Gastroesophageal sphincter (tissue), 4 donors: Measurements from ENCODE around the gene KNL1. TPM values are rescaled to one million over a fixed set of nuclear protein-coding genes. Genes with fewer than 3 reads are reported as not detected.

Experiments used
- ATAC-seq: fragments of 150-250 bp; one replicate; pipeline ENCODE4 v1.9.1; 2016; ENCODE audit warnings: mild to moderate bottlenecking, moderate library complexity
- H3K27ac ChIP-seq, 4 donors: fragments of 200-600 bp; sonication (generic) in 3 of 4; 1 replicate in 3 of 4; 2 replicates in 1 of 4; pipeline ENCODE4 v1.5.1; 2016 to 2019
- H3K27me3 ChIP-seq: fragments of 200-600 bp; sonication (generic); one replicate; pipeline ENCODE4 v1.5.1; 2019
- H3K36me3 ChIP-seq, 2 donors: fragments of 200-600 bp; sonication (generic); one replicate each; pipeline ENCODE4 v1.5.1; 2019; ENCODE audit warnings: control low read depth in 1 of 2
- H3K4me1 ChIP-seq, 3 donors: fragments of 200-600 bp; sonication (generic); 1 replicate in 2 of 3; 2 replicates in 1 of 3; pipeline ENCODE4 v1.5.1; 2016 to 2019; ENCODE audit warnings: control low read depth in 2 of 3
- H3K4me3 ChIP-seq, 2 donors: fragments of 200-600 bp; sonication (generic); one replicate each; pipeline ENCODE4 v1.5.1; 2019; ENCODE audit warnings: mild to moderate bottlenecking in 1 of 2, moderate library complexity in 1 of 2
- H3K9me3 ChIP-seq, 3 donors: fragments of 200-600 bp; sonication (generic); one replicate each; pipeline ENCODE4 v1.5.1; 2017 to 2019; ENCODE audit warnings: control low read depth in 2 of 3
- CTCF ChIP-seq, 4 experiments: fragments of 200-600 bp in 2 of 4; fragments of 450-650 bp in 2 of 4; sonication (generic) in 1 of 4; IDR thresholded peaks; one replicate each; pipeline ENCODE4 v1.5.1; 2017 to 2019; ENCODE audit warnings: antibody characterized with exemption in 4 of 4, mild to moderate bottlenecking in 2 of 4, moderate library complexity in 2 of 4
- EP300 ChIP-seq: sonication (generic); formaldehyde crosslinking; IDR thresholded peaks from one replicate; pipeline ENCODE4 v1.6.1; 2017; ENCODE audit warnings: antibody characterized with exemption, mild to moderate bottlenecking
- POLR2A ChIP-seq, 2 donors: fragments of 450-650 bp; IDR thresholded peaks; one replicate each; pipeline ENCODE4 v1.6.1; 2017; ENCODE audit warnings: antibody characterized with exemption in 2 of 2, mild to moderate bottlenecking in 2 of 2, moderate library complexity in 1 of 2
- POLR2AphosphoS5 ChIP-seq: sonication (generic); formaldehyde crosslinking; IDR thresholded peaks from one replicate; pipeline ENCODE4 v1.6.1; 2017; ENCODE audit warnings: antibody characterized with exemption
- WGBS, 2 donors: methylation state at CpG; one replicate each; pipeline ENCODE4 v1.1.5; 2018; ENCODE audit warnings: low coverage in 1 of 2; 5-methylcytosine and 5-hydroxymethylcytosine counted together
- total RNA-seq, 4 donors: library from RNA; depleted of rRNA; stranded (reverse); fragments of >200 nt; gene quantifications; one replicate each; pipeline ENCODE4 v1.1.0, GENCODE V29; 2016

KNL1 gene
- total RNA-seq, 4 donors from 2014 or later = 0.23 to 0.89 (median 0.57) TPM

GRCh38 chr15:40550341-40551037 is 43.6 kb upstream of the KNL1 start:
- TF ChIP-seq POLR2AphosphoS5 = no peak
- no peak for TF ChIP-seq CTCF (IDR thresholded peaks at IDR 0.05)
- TF ChIP-seq EP300 = no peak
- TF ChIP-seq POLR2A (IDR thresholded peaks at IDR 0.05) = no peak
- H3K36me3 ChIP-seq = peaks cover 0 to 81% of the 10 kb centered on the region in 2 donors
- 91 to 95% methylated on average over 6 of the region's 6 CpGs for WGBS, 2 donors
- H3K4me1 ChIP-seq = no peaks in the 10 kb centered on the region
- no peak for ATAC-seq
- H3K27me3 ChIP-seq = no peaks in the 10 kb centered on the region
- H3K27ac ChIP-seq = no peak overlapping the region
- no peaks in the 10 kb centered on the region for H3K9me3 ChIP-seq
- no peak overlapping the region for H3K4me3 ChIP-seq

GRCh38 chr15:40554161-40554525 is 39.9 kb upstream of the KNL1 start:
- WGBS, 2 donors = 67 to 88% methylated on average over 3 to 4 of the region's 4 CpGs
- Histone ChIP-seq H3K9me3 (no peaks in the 10 kb centered on the region), H3K36me3 (peaks cover 0 to 85% of the 10 kb centered on the region in 2 donors), H3K27ac (no peak overlapping the region), H3K27me3 (no peaks in the 10 kb centered on the region), H3K4me1 (no peaks in the 10 kb centered on the region), H3K4me3 (no peak overlapping the region)
- no peak for ATAC-seq
- no peak for TF ChIP-seq POLR2AphosphoS5
- TF ChIP-seq POLR2A (IDR thresholded peaks at IDR 0.05) = no peak
- TF ChIP-seq EP300 = no peak
- no peak for TF ChIP-seq CTCF (IDR thresholded peaks at IDR 0.05)

GRCh38 chr15:40555876-40556275 is 38.2 kb upstream of the KNL1 start:
- no peak for TF ChIP-seq EP300
- TF ChIP-seq POLR2A (IDR thresholded peaks at IDR 0.05) = no peak
- TF ChIP-seq CTCF (IDR thresholded peaks at IDR 0.05) = no peak
- no peak for TF ChIP-seq POLR2AphosphoS5
- WGBS, 2 donors = 92 to 100% methylated on average over 2 of the region's 2 CpGs
- no peak overlapping the region for H3K27ac ChIP-seq
- H3K36me3 ChIP-seq = peaks cover 0 to 79% of the 10 kb centered on the region in 2 donors
- H3K27me3 ChIP-seq = no peaks in the 10 kb centered on the region
- H3K4me1 ChIP-seq = peaks cover 0 to 6% (median 0%) of the 10 kb centered on the region in 3 donors
- ATAC-seq = no peak
- no peak overlapping the region for H3K4me3 ChIP-seq
- no peaks in the 10 kb centered on the region for H3K9me3 ChIP-seq

- ATAC-seq = no peak
- 87 to 92% methylated on average over 2 to 6 of the region's 6 CpGs for WGBS, 2 donors
- Histone ChIP-seq H3K4me1 (peaks cover 2 to 36% (median 3%) of the 10 kb centered on the region in 3 donors), H3K36me3 (peaks cover 0 to 67% of the 10 kb centered on the region in 2 donors), H3K27ac (no peak overlapping the region), H3K9me3 (no peaks in the 10 kb centered on the region), H3K4me3 (no peak overlapping the region), H3K27me3 (no peaks in the 10 kb centered on the region)
- TF ChIP-seq CTCF (IDR thresholded peaks at IDR 0.05) (no peak), POLR2A (IDR thresholded peaks at IDR 0.05) (no peak), EP300 (no peak), POLR2AphosphoS5 (no peak)
Observed at GRCh38 chr15:40558952-40559742, 34.9 kb upstream of the KNL1 start.
